Central memory CD8-positive, alpha-beta T cell (primary cell): ENCODE data around the gene PRKX.
"Not testable (repeated sequence)": the region's sequence is repeated elsewhere in the genome, so short reads cannot be mapped to it uniquely, and the experiment has no call there.

ENCODE experiments used
- ATAC-seq: fragments of 150-1000 bp; cut with Tn5 transposase; replicated peaks from 2 replicates; pipeline ENCODE4 v1.10.0; 2022; ENCODE audit warnings: mild to moderate bottlenecking, moderate FRiP score, moderate number of reproducible peaks; ENCODE audit not compliant: poor library complexity, severe bottlenecking; ENCODE audit errors: extremely low read depth
- DNase-seq, 2 donors: peaks; one replicate each; pipeline ENCODE4 v3.0.0; 2021; ENCODE audit warnings: low spot score in 2 of 2
- H3K27ac Mint-ChIP-seq: one replicate; pipeline ENCODE4 v1.8.0; 2022; ENCODE audit warnings: low read depth, mild to moderate bottlenecking, moderate library complexity, mixed read lengths
- H3K27me3 Mint-ChIP-seq: one replicate; pipeline ENCODE4 v1.8.0; 2022; ENCODE audit warnings: mixed read lengths
- H3K36me3 Mint-ChIP-seq: one replicate; pipeline ENCODE4 v1.8.0; 2022; ENCODE audit warnings: mild to moderate bottlenecking, moderate library complexity, mixed read lengths; ENCODE audit not compliant: insufficient read depth
- H3K4me1 Mint-ChIP-seq: one replicate; pipeline ENCODE4 v1.8.0; 2022; ENCODE audit warnings: mixed read lengths
- H3K4me3 Mint-ChIP-seq: one replicate; pipeline ENCODE4 v1.8.0; 2022; ENCODE audit warnings: mild to moderate bottlenecking, moderate library complexity, mixed read lengths
- H3K9me3 Mint-ChIP-seq: one replicate; pipeline ENCODE4 v1.8.0; 2022; ENCODE audit warnings: mixed read lengths

Gene PRKX

DNA sequence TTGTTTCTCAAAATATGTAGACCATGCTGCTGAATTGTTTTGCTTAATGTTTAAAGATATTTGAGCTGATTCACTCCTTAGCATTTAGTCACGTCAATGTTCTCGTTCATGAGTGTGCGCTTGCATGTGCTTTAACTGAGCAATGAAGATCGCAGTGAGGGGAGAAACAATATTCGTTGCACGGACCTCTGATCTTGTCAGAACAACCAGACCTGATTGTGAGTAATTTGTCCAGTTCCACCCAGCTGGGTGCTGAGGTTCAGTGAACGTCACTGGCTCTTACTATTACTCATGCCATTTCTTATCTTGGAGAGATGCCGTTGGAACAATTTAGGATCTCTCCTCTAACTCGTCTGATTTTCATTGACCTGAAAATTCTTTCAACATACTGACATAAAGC is 15.0 kb upstream of the PRKX start:
- ATAC-seq (no peak), DNase-seq (no peak)
- Mint-ChIP-seq H3K27me3 (no peaks in the 10 kb centered on the region), H3K27ac (no peak overlapping the region), H3K9me3 (no peaks in the 10 kb centered on the region), H3K4me3 (no peak overlapping the region), H3K36me3 (no peaks in the 10 kb centered on the region), H3K4me1 (no peaks in the 10 kb centered on the region)

DNA sequence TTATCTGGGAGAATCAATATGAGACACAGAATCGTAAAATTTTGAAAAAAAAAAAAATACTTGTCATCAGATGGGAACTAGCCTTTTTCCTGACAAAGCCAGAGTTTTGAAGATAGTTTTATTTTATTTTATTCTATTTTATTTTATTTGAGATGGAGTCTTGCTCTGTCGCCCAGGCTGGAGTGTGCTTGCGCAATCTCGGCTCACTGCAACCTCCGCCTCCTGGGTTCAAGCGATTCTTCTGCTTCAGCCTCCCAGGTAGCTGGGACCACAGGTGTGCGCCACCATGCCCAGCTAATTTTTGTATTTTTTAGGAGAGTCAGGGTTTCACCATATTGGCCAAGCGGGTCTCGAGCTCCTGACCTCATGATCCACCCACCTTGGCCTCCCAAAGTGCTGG is 10.0 kb upstream of the PRKX start:
- H3K27ac Mint-ChIP-seq, H3K4me1 Mint-ChIP-seq, H3K9me3 Mint-ChIP-seq, ATAC-seq, DNase-seq, H3K27me3 Mint-ChIP-seq, H3K4me3 Mint-ChIP-seq, H3K36me3 Mint-ChIP-seq: not testable (repeated sequence)

DNA sequence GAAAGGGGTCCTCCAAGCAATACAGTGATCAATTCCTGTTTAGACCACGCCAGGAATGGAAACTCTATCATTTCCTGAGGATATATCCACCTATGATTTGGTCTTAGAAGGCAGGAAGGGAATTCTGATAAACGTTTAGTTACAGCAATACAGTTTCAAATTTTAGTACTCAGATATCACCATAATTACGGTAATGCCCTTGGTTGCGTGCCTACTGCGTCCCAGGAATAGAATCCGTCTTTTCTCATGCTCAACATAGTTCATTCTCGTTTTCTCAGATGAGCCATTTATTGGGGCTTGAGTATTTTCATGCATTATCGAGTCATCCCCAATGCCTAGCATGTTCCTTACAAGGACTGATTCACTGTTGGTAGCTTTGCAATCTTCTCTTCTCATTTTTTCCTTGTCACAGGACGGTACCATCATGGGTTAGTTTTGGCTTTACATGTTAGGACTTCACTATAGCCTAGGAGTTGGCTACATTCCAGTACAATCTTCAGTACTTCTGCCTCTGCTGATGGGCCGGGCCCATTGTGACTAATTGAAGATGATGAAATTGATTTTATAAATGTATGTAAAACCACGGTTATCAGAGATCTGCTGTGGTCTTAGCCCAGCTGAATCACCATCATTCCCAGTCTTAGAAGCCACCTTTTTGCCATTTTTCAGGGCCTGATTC is 4.4 kb upstream of the PRKX start:
- DNase-seq = no peak
- ATAC-seq = no peak
- Mint-ChIP-seq H3K36me3 (peaks cover 1% of the 10 kb centered on the region), H3K4me1 (no peaks in the 10 kb centered on the region), H3K9me3 (no peaks in the 10 kb centered on the region), H3K4me3 (no peak overlapping the region), H3K27ac (no peak overlapping the region), H3K27me3 (no peaks in the 10 kb centered on the region)

DNA sequence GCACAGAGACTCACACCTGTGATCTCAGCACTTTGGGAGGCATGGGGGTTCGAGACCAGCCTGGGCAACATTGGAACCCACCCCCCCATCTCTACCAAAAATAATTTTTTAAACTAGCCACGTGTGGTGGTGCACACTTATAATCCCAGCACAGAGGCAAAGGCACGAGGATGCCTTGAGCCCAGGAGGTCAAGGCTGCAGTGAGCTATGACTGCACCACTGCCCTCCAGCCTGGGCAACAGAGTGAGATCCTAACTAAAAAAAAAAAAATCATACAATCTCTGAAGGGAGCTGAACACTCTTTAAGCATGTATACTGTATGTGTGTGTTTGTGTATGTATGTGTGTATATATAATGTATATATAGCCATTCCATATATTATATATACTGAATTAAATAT is 2.5 kb upstream of the PRKX start:
- Mint-ChIP-seq H3K27me3 (no peaks in the 10 kb centered on the region), H3K36me3 (peaks cover 15% of the 10 kb centered on the region), H3K9me3 (no peaks in the 10 kb centered on the region), H3K27ac (no peak overlapping the region), H3K4me1 (peaks cover 10% of the 10 kb centered on the region), H3K4me3 (no peak overlapping the region)
- ATAC-seq (no peak), DNase-seq (no peak)

DNA sequence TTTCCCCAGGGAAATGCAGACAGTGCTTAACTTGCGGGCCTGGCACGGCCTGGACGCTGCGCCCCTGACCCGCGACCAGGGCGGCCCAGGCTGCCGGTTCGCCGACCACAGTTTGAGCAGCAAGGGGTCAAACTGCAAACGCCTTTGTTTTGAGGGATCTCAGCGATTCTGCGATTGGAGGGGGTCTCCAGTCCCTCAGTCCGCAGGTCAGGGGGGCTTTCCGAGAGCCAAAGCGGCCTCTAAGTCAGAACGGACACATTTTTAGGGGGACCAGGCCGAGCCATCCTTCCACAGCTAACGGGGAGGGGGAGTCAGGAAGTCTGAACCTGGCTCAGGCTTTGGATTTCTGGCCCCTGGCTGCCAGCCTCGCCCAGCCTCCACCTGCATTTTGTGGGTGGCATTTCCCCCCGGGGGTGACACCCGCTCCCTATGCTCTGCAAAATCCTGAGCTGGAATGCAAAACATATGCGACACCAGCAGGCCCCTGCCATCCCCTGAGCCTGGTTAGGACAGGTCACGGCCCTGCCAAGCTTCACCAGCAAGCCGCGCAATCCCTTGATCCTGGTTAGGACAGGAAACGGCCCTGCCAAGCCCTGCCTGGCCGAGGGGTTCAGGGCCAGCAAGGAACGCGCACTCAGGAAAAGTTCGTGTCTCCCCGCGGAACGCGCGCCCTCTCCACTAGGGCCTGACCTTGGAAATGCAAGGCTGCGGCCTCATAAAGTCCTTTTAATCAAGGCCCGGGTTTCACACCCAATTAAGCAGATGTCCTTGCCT is 1.4 kb upstream of the PRKX start:
- not testable (repeated sequence) for H3K4me3 Mint-ChIP-seq

DNA sequence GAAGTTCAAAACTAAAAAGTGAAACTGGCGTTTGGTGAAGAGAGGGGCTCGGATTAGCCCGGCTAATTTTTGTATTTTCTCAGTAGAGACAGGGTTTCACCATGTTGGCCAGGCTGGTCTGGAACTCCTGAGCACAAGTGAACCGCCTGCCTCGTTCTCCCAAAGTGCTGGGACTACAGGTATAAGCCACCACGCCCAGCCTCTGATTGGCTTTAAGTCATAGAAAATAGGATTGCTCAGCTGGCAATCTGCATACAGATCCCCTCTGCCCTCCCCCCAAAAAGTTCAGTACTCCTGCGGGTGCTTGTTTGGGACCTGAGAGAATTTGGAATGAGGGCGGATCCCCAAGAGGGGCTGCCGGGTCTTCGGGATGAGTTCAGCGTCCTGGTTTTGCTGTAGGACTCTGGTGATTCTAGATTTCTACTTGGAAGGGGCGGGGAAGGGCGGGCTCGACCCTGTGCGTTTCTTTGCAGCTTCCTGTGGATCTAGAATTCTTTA is 537 bp upstream of the PRKX start:
- H3K27ac Mint-ChIP-seq = no peak overlapping the region
- peak overlapping the region; percentile 97 for H3K4me3 Mint-ChIP-seq
- ATAC-seq (no peak), DNase-seq (no peak)
- no peaks in the 10 kb centered on the region for H3K9me3 Mint-ChIP-seq
- peaks cover 18% of the 10 kb centered on the region for H3K36me3 Mint-ChIP-seq
- H3K4me1 Mint-ChIP-seq = peaks cover 10% of the 10 kb centered on the region
- H3K27me3 Mint-ChIP-seq = no peaks in the 10 kb centered on the region

More for the DNA sequence above, 1.4 kb upstream of the PRKX start:
- peaks cover 10% of the 10 kb centered on the region for H3K4me1 Mint-ChIP-seq
- H3K9me3 Mint-ChIP-seq, H3K27me3 Mint-ChIP-seq, H3K27ac Mint-ChIP-seq, DNase-seq, ATAC-seq: not testable (repeated sequence)
- peaks cover 18% of the 10 kb centered on the region for H3K36me3 Mint-ChIP-seq

DNA sequence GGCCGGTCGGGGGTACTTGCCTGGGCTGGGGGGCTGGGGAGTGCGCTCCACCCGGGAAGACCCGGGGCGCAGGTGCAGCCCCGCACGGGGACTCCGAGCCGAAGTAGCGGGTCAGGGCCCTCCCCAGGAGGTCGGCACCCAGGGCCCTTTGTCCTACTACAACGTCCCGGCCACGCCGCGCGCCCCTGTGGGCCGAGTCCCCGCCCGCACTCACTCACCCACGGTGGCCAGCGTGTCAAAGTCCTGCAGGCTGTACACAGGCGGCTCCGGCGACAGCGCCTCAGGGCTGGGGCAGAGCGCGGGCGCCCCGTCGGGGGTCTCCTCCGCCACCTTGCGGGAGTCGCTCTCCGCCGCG is 602 bp downstream of the PRKX start:
- ATAC-seq (no peak), DNase-seq (no peak)
- Mint-ChIP-seq H3K4me1 (peaks cover 16% of the 10 kb centered on the region), H3K27me3 (no peaks in the 10 kb centered on the region), H3K36me3 (peaks cover 27% of the 10 kb centered on the region), H3K9me3 (no peaks in the 10 kb centered on the region), H3K27ac (peak overlapping the region; percentile 96), H3K4me3 (peak overlapping the region; percentile 97)

DNA sequence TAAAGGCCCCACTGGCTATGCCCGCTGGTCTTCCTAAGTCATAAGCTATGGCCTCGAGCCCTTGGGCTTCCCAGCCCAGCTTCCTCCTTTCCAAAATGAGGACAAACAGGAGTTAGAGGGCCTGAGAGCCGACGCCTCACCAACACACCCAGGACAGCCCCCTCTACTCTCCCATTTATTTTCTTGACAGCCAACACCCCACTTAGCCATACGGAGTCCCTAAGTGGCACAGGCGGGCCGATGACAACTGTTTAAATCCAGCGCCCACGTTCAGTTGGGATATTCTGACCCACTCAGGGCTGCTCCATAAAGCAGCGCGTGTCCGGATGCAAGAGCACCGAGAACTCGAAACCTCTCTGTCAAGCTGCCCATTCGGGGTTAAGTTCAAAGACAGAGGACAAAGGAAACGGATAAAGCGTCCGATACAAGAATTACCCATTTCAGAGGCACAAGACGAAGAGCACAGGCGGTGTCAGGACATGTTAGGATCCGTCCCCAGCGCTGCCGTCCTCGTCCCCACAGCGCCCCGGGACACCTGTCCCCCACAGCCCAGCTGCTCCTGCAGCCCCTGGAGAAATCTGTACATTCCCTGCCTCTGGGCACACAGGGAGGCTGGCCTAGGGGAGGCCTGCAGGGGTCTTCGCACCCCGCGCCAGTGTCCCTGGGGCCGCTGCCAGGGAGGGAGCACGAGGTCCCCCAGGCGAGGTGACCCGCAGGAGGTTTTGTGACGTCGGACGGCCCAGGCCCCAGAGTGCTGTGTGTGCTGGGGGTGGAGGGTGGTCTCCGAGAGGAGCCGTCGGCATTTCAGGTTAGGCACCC is 1.2 kb downstream of the PRKX start:
- H3K36me3 Mint-ChIP-seq = peaks cover 30% of the 10 kb centered on the region
- ATAC-seq (no peak), DNase-seq (no peak)

DNA sequence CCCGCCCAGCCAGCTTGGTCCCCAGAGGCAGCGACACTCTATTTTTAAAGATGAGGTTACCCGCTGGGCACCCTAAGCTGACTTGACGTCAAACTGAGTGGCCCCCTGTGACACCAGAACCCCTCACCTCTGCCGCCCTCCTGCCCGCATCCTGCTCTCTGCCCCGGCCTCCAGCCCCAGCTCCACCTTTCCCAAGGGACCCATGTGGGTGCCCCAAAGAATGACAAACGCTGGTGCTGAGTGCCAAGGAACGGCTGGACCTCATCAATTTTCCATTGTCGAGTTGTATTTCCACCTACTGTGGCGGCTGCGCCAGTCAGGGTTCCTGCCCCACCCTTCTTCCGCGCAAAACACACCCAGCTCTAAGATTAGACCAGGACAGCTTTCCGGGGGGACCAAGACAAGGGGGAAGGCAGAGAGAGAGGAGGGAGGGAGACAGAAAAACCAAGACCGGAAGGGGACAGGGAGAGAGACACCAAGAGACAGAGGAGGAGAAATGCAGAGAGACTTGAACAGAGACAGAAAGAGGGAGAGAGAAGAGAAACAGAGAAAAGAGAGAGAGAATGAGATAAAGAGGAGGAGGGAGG is 2.0 kb downstream of the PRKX start:
- Mint-ChIP-seq H3K27me3 (no peaks in the 10 kb centered on the region), H3K36me3 (peaks cover 33% of the 10 kb centered on the region), H3K27ac (peak overlapping the region; percentile 96), H3K4me3 (peak overlapping the region; percentile 97), H3K9me3 (no peaks in the 10 kb centered on the region), H3K4me1 (peaks cover 19% of the 10 kb centered on the region)
- DNase-seq (peak; percentile 13 to 47), ATAC-seq (peak; percentile 19)

More for the DNA sequence above, 1.2 kb downstream of the PRKX start:
- Mint-ChIP-seq H3K4me1 (peaks cover 19% of the 10 kb centered on the region), H3K4me3 (peak overlapping the region; percentile 97), H3K9me3 (no peaks in the 10 kb centered on the region), H3K27me3 (no peaks in the 10 kb centered on the region), H3K27ac (peak overlapping the region; percentile 96)

DNA sequence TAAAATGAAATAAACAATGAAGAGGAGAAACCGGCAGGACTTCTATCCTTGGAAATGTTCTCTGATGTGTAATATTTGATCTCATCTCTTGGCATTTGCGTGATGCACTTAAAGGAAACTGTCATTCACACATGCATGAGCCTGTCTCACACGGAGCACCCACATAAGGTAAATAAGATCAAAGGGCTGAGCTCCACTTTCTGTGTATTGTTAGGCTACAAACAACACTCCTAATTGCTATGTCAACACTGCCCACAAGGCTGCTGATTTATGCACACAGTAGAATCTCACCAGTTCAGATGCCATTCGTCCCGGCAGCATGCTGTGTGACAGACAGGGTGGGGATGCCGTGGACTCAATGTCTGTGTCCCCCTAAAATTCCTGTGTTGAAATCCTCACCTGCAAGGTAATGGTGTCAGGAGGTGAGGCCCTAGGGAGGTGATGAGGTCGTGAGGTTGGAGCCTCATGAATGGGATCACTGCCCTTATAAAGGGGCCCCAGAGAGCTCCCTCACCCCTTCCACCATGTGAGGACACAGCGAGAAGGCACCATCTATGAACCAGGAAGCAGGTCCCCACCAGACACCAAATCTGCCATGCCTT is 5.7 kb downstream of the PRKX start:
- peaks cover 42% of the 10 kb centered on the region for H3K36me3 Mint-ChIP-seq
- peaks cover 19% of the 10 kb centered on the region for H3K4me1 Mint-ChIP-seq
- not testable (repeated sequence) for H3K27me3 Mint-ChIP-seq, H3K9me3 Mint-ChIP-seq
- peak; percentile 91 for ATAC-seq
- DNase-seq = peak; percentile 14 to 55
- peak overlapping the region; percentile 56 for H3K4me3 Mint-ChIP-seq
- H3K27ac Mint-ChIP-seq = peak overlapping the region; percentile 90

DNA sequence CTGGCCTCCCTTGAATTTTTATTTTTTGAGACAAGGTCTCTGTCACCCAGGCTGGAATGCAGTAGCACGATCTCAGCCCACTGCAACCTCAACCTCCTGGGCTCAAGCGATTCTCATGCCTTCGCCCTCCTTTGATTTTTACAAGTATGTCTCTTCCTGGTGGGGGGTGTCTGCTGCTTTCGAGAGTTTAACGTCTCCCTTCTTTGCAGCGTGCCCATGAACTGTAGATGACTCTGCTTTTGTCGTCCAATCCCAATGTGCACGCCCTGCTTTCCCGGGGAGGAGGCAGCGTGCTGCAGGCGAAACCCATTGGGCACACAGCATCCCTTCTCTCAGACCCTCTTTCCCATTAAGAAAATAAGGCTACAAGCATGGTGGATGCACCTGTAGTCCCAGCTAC is 7.0 kb downstream of the PRKX start:
- peak overlapping the region; percentile 40 for H3K4me3 Mint-ChIP-seq
- DNase-seq (no peak), ATAC-seq (no peak)
- H3K36me3 Mint-ChIP-seq = peaks cover 37% of the 10 kb centered on the region
- H3K27me3 Mint-ChIP-seq = no peaks in the 10 kb centered on the region
- H3K4me1 Mint-ChIP-seq = peaks cover 17% of the 10 kb centered on the region
- H3K9me3 Mint-ChIP-seq = no peaks in the 10 kb centered on the region
- H3K27ac Mint-ChIP-seq = peak overlapping the region; percentile 90

DNA sequence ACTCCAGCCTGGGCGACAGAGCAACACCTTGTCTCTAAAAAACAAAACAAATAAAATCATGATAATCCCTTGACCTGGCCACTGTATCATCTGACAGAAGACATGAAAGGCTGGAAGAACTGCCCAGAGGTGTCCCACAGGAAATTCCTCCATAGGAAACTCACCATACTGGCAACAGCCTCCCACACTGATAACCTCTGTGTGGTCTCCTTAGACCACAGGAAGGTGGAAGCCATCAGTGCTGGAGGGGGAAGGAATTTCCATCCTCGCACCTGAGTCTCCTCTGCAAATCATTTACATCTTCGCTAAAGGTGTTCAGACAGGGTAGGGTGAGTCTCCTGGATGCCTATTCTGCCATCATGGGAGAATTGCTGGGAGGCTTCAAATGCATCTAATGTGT is 10.2 kb downstream of the PRKX start:
- Mint-ChIP-seq H3K36me3 (peaks cover 32% of the 10 kb centered on the region), H3K27ac (peak overlapping the region; percentile 22)
- H3K27me3 Mint-ChIP-seq = not testable (repeated sequence)

More for the DNA sequence above, 10.2 kb downstream of the PRKX start:
- DNase-seq, ATAC-seq, H3K9me3 Mint-ChIP-seq, H3K4me3 Mint-ChIP-seq: not testable (repeated sequence)
- H3K4me1 Mint-ChIP-seq = peaks cover 21% of the 10 kb centered on the region
